Brain microvascular endothelial cell (primary cell): ENCODE results near the gene MORC2.

Source experiments
- DNase-seq: peaks from one replicate; pipeline ENCODE4 v3.0.0-alpha.2; 2020
- H3K27ac ChIP-seq: fragments of 250-450 bp; sonication (Bioruptor Pico); 2 replicates; pipeline ENCODE4 v1.5.1; 2020; ENCODE audit warnings: mild to moderate bottlenecking, moderate library complexity
- H3K27me3 ChIP-seq: fragments of 250-450 bp; sonication (Bioruptor Pico); replicated peaks from 2 replicates; pipeline ENCODE4 v1.5.1; 2020; ENCODE audit warnings: mild to moderate bottlenecking
- H3K36me3 ChIP-seq: fragments of 250-450 bp; sonication (Bioruptor Pico); replicated peaks from 2 replicates; pipeline ENCODE4 v1.5.1; 2020; ENCODE audit warnings: mild to moderate bottlenecking
- H3K4me3 ChIP-seq: 2 replicates; pipeline ENCODE4 v1.5.1; 2011; ENCODE audit warnings: low read depth, mild to moderate bottlenecking, control low read depth, low read length, moderate library complexity
- CTCF ChIP-seq: IDR thresholded peaks from 2 replicates; pipeline ENCODE4 v1.5.1; 2011; ENCODE audit warnings: low read depth, mild to moderate bottlenecking, moderate library complexity, low read length, control low read depth, inconsistent platforms; ENCODE audit errors: missing control alignments
- in situ Hi-C: cut with HindIII; loops from 2 replicates; pipeline ENCODE4 v1.10.0; 2017; ENCODE audit warnings: low sequenced_read_pairs, low pct_ligation_motif_present

The MORC2 gene

GRCh38 chr22:30982512-30982911, 13.9 kb upstream of the MORC2 start:
- no peaks in the 10 kb centered on the region for H3K36me3 ChIP-seq
- in situ Hi-C loops = no loop called here
- no peaks in the 10 kb centered on the region for H3K27me3 ChIP-seq
- H3K27ac ChIP-seq = no peak overlapping the region
- H3K4me3 ChIP-seq = no peak overlapping the region
- no peak for DNase-seq
- no peak for TF ChIP-seq CTCF

GRCh38 chr22:30979932-30980331, 11.4 kb upstream of the MORC2 start:
- Histone ChIP-seq H3K36me3 (peaks cover 8% of the 10 kb centered on the region), H3K27ac (no peak overlapping the region), H3K4me3 (no peak overlapping the region), H3K27me3 (no peaks in the 10 kb centered on the region)
- no peak for DNase-seq
- in situ Hi-C loops = no loop called here
- peak; percentile 6 for TF ChIP-seq CTCF

- in situ Hi-C loops = no loop called here
- no peak overlapping the region for H3K27ac ChIP-seq
- H3K36me3 ChIP-seq = peaks cover 18% of the 10 kb centered on the region
- no peak overlapping the region for H3K4me3 ChIP-seq
- H3K27me3 ChIP-seq = no peaks in the 10 kb centered on the region
- no peak for DNase-seq
- no peak for TF ChIP-seq CTCF
These were observed 9.9 kb upstream of the MORC2 start for GRCh38 chr22:30978304-30978962.

- in situ Hi-C loops = no loop called here
- H3K27ac ChIP-seq = no peak overlapping the region
- TF ChIP-seq CTCF = no peak
- no peaks in the 10 kb centered on the region for H3K27me3 ChIP-seq
- peak overlapping the region; percentile 73 for H3K4me3 ChIP-seq
- DNase-seq = no peak
- peaks cover 26% of the 10 kb centered on the region for H3K36me3 ChIP-seq
These were observed 1.8 kb upstream of the MORC2 start for GRCh38 chr22:30970356-30970746.

GRCh38 chr22:30969532-30970355, 1.2 kb upstream of the MORC2 start:
- peaks cover 19% of the 10 kb centered on the region for H3K36me3 ChIP-seq
- H3K4me3 ChIP-seq = peak overlapping the region; percentile 73
- H3K27me3 ChIP-seq = no peaks in the 10 kb centered on the region
- TF ChIP-seq CTCF = peak; percentile 22
- DNase-seq = peak; percentile 7
- peak overlapping the region; percentile 93 for H3K27ac ChIP-seq
- in situ Hi-C loops = no loop called here
